H54 (cell line): ENCODE results near the gene LRPAP1.

ENCODE experiments used
- DNase-seq: peaks from one replicate; pipeline ENCODE4 v3.0.0; 2011; ENCODE audit warnings: low spot score, mixed read lengths; ENCODE audit not compliant: insufficient read length
- FAIRE-seq: peaks from 3 replicates; lab custom pipeline; 2011; peaks lifted over from hg19 to GRCh38; lab: Jason Lieb, UNC
- POLR2A ChIP-seq: IDR thresholded peaks from 2 replicates; pipeline ENCODE4 v1.6.1; 2011; ENCODE audit warnings: low read depth, mild to moderate bottlenecking, low read length

Gene LRPAP1

DNA sequence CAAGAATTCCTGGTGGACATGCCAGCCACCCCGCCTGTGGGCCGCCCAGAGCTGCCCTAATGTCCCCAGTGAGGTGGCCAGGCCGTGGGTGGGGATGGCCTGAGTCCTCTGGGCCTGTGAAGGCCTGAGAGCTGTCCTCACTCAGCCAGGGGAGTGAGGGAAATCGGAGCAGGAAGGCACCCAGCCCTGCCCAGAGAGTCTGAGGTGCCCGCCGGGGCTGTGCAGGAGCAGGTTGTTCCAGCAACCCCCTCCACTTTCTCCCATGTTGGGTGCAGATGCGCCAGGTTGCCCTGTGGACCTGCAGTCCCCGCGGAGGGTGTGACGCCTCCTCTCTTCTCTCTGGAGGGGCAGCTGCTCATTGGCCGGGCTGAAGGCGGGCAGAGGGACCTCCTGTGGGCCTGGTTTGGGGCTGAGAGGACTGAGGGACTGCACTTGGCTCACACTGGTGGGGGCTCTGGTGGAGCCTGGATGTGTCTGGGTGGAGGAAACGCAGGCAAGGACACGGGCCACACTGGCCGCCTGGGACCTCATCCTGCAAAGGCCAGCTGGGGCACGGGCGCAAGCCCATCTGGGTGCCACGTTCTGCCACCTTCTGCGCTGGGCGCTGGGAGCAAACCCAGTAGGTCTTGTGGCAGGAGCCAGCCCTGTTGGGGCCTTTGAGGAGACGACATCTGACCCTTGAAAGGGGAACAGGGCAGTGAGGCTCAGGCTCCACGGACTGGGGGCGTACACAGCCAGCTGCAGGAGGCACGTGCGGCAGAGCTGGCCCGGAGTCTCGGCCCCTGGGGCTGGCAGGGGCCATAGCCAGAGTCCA, 55.1 kb downstream of the LRPAP1 start:
- FAIRE-seq (no peak), DNase-seq (no peak)
- no peak for TF ChIP-seq POLR2A

DNA sequence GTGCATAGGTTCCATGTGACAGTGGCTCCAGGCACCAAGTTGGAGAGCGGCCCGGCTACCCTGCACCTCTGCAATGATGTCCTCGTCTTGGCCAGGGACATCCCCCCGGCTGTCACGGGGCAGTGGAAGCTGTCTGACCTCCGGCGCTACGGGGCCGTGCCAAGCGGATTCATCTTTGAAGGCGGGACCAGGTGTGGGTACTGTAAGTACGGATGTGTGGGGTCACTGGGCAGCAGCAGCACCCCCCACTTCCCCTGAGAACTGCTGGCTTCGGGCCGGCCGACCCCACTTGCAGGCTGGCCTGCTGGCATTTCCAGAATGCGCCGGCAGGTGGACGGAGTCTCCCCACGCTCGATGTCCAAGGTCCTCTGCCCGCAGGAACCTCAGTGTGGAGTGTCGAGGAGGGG, 55.9 kb downstream of the LRPAP1 start:
- DNase-seq = no peak
- FAIRE-seq = no peak

DNA sequence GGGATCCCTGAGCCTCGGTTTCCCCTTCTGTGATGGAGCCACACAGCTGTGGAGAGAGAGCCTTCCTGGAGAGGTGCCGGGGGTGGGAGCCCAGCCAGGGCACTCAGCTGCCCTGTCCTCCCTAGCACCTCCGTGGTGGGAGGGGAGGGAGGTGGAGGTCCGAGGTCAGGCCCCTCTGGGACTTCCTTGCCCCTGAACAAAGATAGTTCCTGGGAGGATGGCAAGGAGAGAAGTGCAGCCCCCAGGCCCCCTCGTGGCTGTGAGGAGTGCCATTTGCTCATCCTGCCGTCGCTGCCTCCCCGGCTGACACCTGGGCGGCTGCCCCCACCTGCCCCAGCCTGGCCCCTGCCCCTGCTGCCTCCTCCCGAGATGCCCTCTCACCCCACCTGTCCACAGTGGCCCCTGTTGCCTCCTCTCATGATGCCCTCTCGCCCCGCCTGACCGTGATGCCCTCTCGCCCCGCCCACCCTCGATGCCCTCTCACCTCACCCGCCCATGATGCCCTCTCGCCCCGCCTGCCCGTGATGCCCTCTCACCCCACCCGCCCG, 56.4 kb downstream of the LRPAP1 start:
- FAIRE-seq (no peak), DNase-seq (no peak)
- TF ChIP-seq POLR2A = no peak

More for the DNA sequence above, 55.9 kb downstream of the LRPAP1 start:
- no peak for TF ChIP-seq POLR2A

DNA sequence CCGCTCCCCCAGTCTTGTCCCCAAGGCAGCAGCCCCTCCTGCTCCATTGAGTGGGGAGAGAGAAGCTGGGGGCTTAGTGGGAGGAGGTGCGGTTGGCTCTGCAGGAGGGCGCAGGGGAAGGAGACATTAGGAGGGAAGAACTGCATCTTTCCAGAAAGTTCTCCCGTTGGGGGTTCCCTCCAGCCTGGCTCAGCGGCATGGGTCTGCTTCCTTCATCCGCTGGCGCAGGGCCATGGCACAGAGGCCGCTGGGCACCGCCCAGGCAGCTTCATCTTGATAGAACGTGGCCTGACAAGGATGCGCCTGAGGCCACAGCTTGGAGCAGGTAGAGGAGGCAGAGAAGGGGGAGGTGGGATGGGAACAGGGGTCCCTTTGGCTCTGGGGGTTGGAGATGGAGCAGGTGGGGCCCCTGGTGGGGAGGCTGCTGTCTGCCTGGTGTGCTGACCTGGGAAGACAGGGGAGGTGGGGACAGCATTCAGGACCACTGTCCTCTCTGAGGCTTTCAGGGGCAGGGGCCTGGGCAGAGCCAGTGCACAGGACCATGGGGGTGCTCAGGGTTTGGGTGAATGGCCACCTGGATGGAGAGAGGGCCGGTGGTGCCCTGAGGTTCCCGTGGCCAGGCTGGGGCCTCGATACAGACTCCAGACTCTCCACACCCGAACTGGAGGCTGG, 57.0 kb downstream of the LRPAP1 start:
- FAIRE-seq = no peak
- DNase-seq = no peak
- TF ChIP-seq POLR2A = no peak

DNA sequence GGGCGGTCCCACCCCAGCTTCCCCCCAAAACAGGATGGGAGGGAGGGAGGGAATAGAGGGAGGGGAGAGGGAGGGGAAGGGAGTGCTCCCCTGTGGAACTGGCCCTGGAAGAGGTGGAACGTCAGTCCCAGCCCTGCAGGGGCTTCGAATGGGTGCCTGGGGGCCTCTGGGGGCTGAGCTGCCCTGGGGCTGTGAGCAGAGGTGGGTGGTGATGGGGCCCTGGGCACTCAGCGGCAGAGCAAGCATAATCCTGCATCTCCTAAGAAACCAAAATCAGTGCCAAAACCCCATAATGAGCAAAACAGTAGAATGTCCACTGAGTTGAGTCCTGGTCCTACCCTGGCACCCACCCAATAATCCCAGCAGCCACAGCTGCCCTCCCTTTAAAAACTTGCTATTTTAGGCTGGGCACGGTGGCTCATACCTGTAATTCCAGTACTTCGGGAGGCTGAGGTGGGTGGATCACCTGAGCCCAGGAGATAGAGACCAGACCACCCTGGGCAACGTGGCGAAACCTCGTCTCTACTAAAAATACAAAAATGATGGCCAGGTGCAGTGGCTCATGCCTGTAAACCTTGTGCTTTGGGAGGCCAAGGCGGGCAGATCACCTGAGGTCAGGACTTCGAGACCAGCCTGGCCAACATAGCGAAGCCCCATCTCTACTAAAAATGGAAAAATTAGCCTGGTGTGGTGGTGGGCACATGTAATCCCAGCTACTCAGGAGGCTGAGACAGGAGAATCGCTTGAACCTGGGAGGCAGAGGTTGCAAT, 58.0 kb downstream of the LRPAP1 start:
- no peak for TF ChIP-seq POLR2A
- no peak for FAIRE-seq
- no peak for DNase-seq

DNA sequence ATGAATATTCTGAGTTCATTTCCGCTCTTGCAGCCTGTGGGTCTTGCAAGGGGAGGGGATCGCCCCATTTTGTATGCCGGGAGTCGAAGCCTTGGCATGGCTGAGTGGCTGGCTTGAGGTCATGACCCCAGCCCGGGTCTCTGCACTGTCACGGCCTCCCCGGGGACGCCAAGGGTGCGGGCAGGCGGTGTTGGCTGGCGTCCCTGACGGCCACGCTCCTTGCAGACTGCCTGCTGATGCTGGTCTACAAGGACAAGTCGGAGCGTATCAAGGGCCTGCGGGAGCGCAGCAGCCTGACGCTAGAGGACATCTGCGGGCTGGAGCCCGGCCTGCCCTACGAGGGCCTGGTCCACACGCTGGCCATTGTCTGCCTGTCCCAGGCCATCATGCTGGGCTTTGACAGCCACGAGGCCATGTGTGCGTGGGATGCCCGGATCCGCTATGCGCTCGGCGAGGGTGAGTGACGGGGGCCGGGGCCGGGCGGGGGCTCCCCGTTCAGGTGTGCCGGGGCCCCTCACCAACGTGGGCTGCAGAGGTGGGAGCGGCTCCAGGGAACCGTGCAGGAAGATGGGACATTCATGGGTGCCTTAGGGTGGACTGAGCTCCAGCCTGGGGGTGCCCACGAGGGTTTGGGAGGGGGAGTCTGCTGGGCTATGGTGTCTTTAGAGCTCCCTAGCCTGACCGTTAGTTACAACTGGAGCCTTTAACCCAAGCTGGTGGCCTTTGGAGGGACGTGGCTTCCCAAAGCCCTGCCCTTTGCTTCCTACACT, 58.9 kb downstream of the LRPAP1 start:
- DNase-seq (no peak), FAIRE-seq (no peak)
- no peak for TF ChIP-seq POLR2A

DNA sequence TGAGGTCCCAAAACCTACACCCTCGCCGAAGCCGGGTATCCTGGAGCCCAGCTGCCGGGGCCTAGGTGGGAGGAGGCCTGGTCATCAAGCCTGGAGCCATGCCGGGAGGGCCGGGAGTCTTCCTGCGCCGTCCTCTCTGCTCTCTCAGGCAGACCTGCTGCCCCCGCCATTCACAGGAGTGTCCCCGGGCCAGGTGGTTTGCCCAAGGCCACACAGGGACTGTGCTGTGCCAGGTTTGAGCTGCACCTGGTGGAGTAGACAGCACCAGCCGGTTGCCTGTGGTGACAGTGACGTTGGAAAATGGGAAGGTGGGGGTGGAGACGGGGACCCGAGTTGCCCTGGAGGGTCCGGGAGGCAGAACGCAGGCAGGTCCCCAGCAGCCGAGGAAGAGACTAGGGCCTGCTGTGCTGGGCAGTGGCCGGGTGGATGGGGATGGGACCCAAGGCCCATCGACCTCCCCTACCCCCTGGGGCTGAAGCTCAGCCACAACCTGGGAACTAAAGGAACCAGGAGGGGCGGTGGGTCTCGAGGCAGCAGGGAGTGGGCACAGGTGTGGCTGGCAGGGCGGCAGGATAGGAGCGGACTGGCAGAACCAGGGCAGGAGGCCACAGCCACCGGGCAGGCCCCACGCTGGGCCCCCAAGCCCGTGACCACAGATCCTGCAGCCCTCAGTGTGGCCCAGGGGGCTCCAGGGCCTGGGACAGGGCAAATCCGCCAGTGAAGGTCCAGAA, 59.6 kb downstream of the LRPAP1 start:
- no peak for TF ChIP-seq POLR2A
- DNase-seq (no peak), FAIRE-seq (no peak)

DNA sequence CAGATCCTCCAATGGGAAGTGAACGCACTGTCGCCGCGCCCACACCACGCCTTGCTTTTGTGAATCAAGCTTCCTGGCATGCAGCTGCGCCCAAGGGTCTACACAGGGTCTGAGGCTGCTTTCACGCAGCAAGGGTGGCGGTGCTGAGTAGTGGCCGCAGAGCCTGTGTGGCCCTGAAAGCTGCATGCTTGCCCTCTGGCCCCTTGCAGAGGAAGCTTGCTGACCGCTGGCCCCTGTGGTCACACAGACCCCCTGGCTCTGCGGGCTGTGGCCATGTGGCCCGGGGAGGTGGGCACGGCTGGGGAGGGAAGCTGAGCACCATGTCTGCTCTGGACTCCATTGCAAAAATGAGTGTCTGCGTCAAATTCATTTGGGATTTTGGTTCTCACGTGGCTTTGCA, 60.3 kb downstream of the LRPAP1 start:
- no peak for DNase-seq
- TF ChIP-seq POLR2A = no peak
- no peak for FAIRE-seq

DNA sequence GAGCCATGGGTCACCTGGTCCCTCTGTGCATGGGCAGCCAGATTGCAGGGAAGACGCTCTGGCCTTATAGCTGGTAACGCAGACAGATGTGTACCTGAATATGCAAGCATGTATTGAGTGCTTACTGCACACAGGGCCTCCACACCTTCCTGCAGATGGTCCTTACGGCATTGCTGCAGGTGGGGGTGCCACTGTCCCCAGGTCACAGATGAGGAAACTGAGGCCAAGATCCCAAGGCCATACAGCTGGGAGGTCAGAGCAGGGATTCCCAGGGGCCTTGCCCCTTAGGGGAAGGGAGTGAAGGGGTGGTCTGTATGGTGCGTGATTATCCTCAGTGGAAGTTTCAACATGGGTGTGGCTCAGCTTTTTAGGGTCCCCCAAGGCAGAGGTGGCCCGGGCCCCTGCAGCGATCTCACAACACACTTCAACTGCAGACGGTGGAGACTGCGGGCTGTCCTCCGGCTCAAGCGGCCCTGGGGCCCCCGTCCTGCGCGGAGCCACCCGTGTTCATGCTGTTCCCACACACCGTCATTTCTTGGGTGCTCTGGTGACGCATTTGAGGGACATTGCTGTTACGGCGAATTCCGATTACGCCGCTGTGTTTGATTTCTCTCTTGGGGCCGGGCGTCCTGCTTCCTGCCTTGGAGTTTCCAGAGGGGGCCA, 61.0 kb downstream of the LRPAP1 start:
- FAIRE-seq (no peak), DNase-seq (no peak)
- no peak for TF ChIP-seq POLR2A

DNA sequence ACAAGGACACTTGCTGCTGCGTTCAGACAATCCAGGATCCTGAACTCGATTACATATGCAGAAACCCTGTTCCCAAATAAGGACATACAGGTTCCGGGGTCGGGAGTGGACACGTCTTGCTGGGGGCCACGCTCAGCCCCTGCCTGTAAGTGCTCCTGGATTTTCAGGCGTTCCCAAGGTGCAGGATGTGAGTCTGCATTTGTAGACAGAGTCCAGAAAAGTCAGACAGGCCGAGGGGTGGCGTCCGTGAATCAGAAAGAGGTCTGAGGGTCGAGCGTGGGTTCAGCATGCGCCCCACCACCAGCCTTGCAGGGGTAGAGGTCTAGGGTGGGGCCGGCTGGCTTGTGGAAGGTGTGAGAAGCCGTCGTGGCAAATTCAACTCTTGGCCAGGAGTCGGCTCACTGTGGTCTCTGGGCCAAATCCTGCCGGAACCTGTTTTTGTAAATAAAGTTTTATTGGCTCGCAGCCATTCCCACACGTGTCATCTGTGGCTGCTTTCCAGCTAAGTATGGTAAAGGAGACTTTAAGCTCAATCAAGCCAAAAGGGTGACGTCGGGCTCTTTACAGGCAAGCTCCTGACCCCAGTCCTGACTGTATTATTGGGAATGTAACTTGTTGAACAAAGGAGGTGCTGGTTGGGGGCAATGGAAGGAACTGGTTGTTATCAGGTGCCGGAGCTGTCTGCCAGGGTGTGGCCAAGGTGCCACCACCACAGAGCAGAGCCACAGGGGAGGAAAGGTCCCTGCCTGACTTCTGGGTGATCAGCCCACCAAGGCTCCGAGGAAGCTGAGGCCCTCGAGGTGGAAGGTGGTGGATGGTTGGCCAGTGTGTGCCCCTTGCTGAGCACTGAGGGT, 61.8 kb downstream of the LRPAP1 start:
- no peak for DNase-seq
- no peak for FAIRE-seq
- no peak for TF ChIP-seq POLR2A
